Body of pancreas (tissue), 4 donors: ENCODE measurements around the gene TGFBRAP1.

Experiments used
- CTCF ChIP-seq, 7 experiments: fragments of 450-650 bp in 4 of 7; fragments of 200-600 bp in 3 of 7; sonication (generic) in 3 of 7; IDR thresholded peaks; one replicate each; pipeline ENCODE4 v1.5.1; 2016 to 2019; ENCODE audit warnings: antibody characterized with exemption in 7 of 7
- POLR2A ChIP-seq, 3 donors: fragments of 450-650 bp; IDR thresholded peaks; one replicate each; pipeline ENCODE4 v1.6.1; 2016; ENCODE audit warnings: antibody characterized with exemption in 3 of 3, mild to moderate bottlenecking in 2 of 3

GRCh38 chr2:105368759-105369408 is 39.3 kb upstream of the TGFBRAP1 start:
- TF ChIP-seq CTCF (IDR thresholded peaks at IDR 0.05) (no peak), POLR2A (IDR thresholded peaks at IDR 0.05) (no peak)
